ENCODE measurements around the gene CALY.

Gene CALY

GRCh38 chr10:133355991-133356390 lies 19.3 kb upstream of the CALY start:
- Histone ChIP-seq H3K27me3 (peaks cover 50% of the 10 kb centered on the region), H3K4me3 (ENCODE audit: low read depth in 1 of 2, low read length in 1 of 2) (no peak overlapping the region), H3K36me3 (no peaks in the 10 kb centered on the region), H3K27ac (no peak overlapping the region), H3K9me3 (no peaks in the 10 kb centered on the region), H3K4me1 (ENCODE audit: control insufficient read depth in 1 of 2, insufficient read depth in 1 of 2, low read depth in 1 of 2, low read length in 1 of 2) (peaks cover 12 to 13% of the 10 kb centered on the region in 2 experiments)
- TF ChIP-seq CTCF (IDR thresholded peaks at IDR 0.05), result no peak

- no peak for TF ChIP-seq CTCF (IDR thresholded peaks at IDR 0.05)
- Histone ChIP-seq H3K36me3 (no peaks in the 10 kb centered on the region), H3K27ac (no peak overlapping the region), H3K4me3 (ENCODE audit: low read depth in 1 of 2, low read length in 1 of 2) (no peak overlapping the region), H3K9me3 (no peaks in the 10 kb centered on the region), H3K27me3 (peaks cover 57% of the 10 kb centered on the region), H3K4me1 (ENCODE audit: control insufficient read depth in 1 of 2, insufficient read depth in 1 of 2, low read depth in 1 of 2, low read length in 1 of 2) (peaks cover 12 to 13% of the 10 kb centered on the region in 2 experiments)
Observed at GRCh38 chr10:133355266-133355665, 18.6 kb upstream of the CALY start.

GRCh38 chr10:133354672-133355240 lies 18.1 kb upstream of the CALY start:
- no peak overlapping the region for H3K27ac ChIP-seq

GRCh38 chr10:133353988-133354605 lies 17.4 kb upstream of the CALY start:
- H3K4me3 ChIP-seq (ENCODE audit: low read depth in 1 of 2, low read length in 1 of 2), result no peak overlapping the region
- H3K9me3 ChIP-seq, result no peaks in the 10 kb centered on the region
- no peak for TF ChIP-seq CTCF (IDR thresholded peaks at IDR 0.05)
- H3K36me3 ChIP-seq, result no peaks in the 10 kb centered on the region
- H3K27me3 ChIP-seq, result peaks cover 69% of the 10 kb centered on the region
- H3K27ac ChIP-seq, result no peak overlapping the region
- peaks cover 12 to 13% of the 10 kb centered on the region in 2 experiments for H3K4me1 ChIP-seq (ENCODE audit: control insufficient read depth in 1 of 2, insufficient read depth in 1 of 2, low read depth in 1 of 2, low read length in 1 of 2)

More at GRCh38 chr10:133354672-133355240, 18.1 kb upstream of the CALY start:
- Histone ChIP-seq H3K4me1 (ENCODE audit: control insufficient read depth in 1 of 2, insufficient read depth in 1 of 2, low read depth in 1 of 2, low read length in 1 of 2) (peaks cover 12 to 13% of the 10 kb centered on the region in 2 experiments), H3K27me3 (peaks cover 62% of the 10 kb centered on the region), H3K9me3 (no peaks in the 10 kb centered on the region), H3K36me3 (no peaks in the 10 kb centered on the region), H3K4me3 (ENCODE audit: low read depth in 1 of 2, low read length in 1 of 2) (no peak overlapping the region)
- no peak for TF ChIP-seq CTCF (IDR thresholded peaks at IDR 0.05)

- Histone ChIP-seq H3K9me3 (no peaks in the 10 kb centered on the region), H3K27me3 (peaks cover 71% of the 10 kb centered on the region), H3K27ac (no peak overlapping the region), H3K4me1 (ENCODE audit: control insufficient read depth in 1 of 2, insufficient read depth in 1 of 2, low read depth in 1 of 2, low read length in 1 of 2) (peaks cover 12 to 13% of the 10 kb centered on the region in 2 experiments), H3K36me3 (no peaks in the 10 kb centered on the region), H3K4me3 (ENCODE audit: low read depth in 1 of 2, low read length in 1 of 2) (no peak overlapping the region)
- TF ChIP-seq CTCF (IDR thresholded peaks at IDR 0.05), result no peak
Observed at GRCh38 chr10:133353202-133353959, 16.7 kb upstream of the CALY start.
